A673 (cell line): ENCODE measurements around the gene INTU.

Experiments used
- EZH2 ChIP-seq: fragments of 200-600 bp; sonication (generic); IDR thresholded peaks from 2 replicates; pipeline ENCODE4 v1.6.1; 2017; ENCODE audit warnings: borderline replicate concordance, low read depth, mild to moderate bottlenecking, mixed read lengths, antibody characterized with exemption, low read length; ENCODE audit not compliant: poor library complexity, severe bottlenecking
- TF ChIP-seq, protein P1 (sequence below): fragments of 300-800, 200-600 bp; sonication (generic); conservative IDR thresholded peaks from 2 replicates; pipeline ENCODE4 v1.5.1; 2017; ENCODE audit warnings: low read depth, mild to moderate bottlenecking, antibody characterized with exemption, low read length, moderate library complexity, mixed read lengths

DNA sequence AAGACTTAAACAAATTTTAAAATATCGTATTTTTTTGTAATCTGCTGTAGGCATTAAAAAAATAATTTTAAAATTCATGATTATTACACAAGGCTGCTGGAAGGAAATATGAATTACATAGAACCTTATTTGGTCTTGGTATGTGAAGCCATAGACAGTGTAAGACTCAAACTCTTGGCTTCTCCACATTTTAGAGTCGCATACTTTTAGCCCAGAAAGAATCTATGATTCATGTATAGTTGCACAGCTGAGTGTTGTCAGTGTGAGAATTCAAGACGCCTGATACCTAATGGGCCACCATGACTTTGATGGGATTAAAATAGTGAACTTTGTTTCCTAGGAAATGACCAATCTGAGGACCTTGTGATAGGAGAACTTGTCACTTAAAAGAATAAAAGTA, 1.4 kb downstream of the INTU start:
- TF ChIP-seq, protein P1, sequence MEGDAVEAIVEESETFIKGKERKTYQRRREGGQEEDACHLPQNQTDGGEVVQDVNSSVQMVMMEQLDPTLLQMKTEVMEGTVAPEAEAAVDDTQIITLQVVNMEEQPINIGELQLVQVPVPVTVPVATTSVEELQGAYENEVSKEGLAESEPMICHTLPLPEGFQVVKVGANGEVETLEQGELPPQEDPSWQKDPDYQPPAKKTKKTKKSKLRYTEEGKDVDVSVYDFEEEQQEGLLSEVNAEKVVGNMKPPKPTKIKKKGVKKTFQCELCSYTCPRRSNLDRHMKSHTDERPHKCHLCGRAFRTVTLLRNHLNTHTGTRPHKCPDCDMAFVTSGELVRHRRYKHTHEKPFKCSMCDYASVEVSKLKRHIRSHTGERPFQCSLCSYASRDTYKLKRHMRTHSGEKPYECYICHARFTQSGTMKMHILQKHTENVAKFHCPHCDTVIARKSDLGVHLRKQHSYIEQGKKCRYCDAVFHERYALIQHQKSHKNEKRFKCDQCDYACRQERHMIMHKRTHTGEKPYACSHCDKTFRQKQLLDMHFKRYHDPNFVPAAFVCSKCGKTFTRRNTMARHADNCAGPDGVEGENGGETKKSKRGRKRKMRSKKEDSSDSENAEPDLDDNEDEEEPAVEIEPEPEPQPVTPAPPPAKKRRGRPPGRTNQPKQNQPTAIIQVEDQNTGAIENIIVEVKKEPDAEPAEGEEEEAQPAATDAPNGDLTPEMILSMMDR = no peak
- no peak for TF ChIP-seq EZH2
